Vagina (tissue), 2 donors: ENCODE measurements around the gene ACTG2. TPM values are rescaled to one million over a fixed set of nuclear protein-coding genes. Genes with fewer than 3 reads are reported as not detected.

Experiments used
- DNase-seq, 2 donors: peaks; one replicate each; pipeline ENCODE4 v3.0.0-alpha.2; 2017; ENCODE audit errors: extremely low spot score in 2 of 2
- H3K27ac ChIP-seq: fragments of 200-600 bp; sonication (generic); one replicate; pipeline ENCODE4 v1.5.1; 2019
- H3K27me3 ChIP-seq: fragments of 200-600 bp; sonication (generic); one replicate; pipeline ENCODE4 v1.5.1; 2019
- H3K36me3 ChIP-seq, 2 donors: fragments of 200-600 bp; sonication (generic); one replicate each; pipeline ENCODE4 v1.5.1; 2017 to 2019
- H3K4me1 ChIP-seq: fragments of 200-600 bp; sonication (generic); one replicate; pipeline ENCODE4 v1.5.1; 2019
- H3K4me3 ChIP-seq, 2 donors: fragments of 200-600 bp; sonication (generic); 1 replicate in 1 of 2; 2 replicates in 1 of 2; pipeline ENCODE4 v1.5.1; 2016 to 2019
- H3K9me3 ChIP-seq: fragments of 200-600 bp; sonication (generic); one replicate; pipeline ENCODE4 v1.5.1; 2019
- POLR2A ChIP-seq, 2 donors: fragments of 450-650 bp; IDR thresholded peaks; one replicate each; pipeline ENCODE4 v1.6.1; 2017; ENCODE audit warnings: antibody characterized with exemption in 2 of 2, mild to moderate bottlenecking in 2 of 2, moderate library complexity in 2 of 2
- POLR2AphosphoS5 ChIP-seq, 2 donors: sonication (generic); formaldehyde crosslinking; IDR thresholded peaks; one replicate each; pipeline ENCODE4 v1.9.0; 2017; ENCODE audit warnings: antibody characterized with exemption in 2 of 2, mild to moderate bottlenecking in 2 of 2, low read depth in 1 of 2; ENCODE audit not compliant: insufficient read depth in 1 of 2
- intact Hi-C: fragments of 100-400 bp; cut with DNase I; formaldehyde crosslinking; loops from one replicate; pipeline ENCODE4 v1.15.1; 2023
- total RNA-seq: library from RNA; depleted of rRNA; stranded (reverse); fragments of >200 nt; gene quantifications from one replicate; pipeline ENCODE4 v1.2.3, GENCODE V29; 2016
- TF ChIP-seq, protein P1 (sequence below), 3 experiments: fragments of 450-650 bp in 2 of 3; fragments of 200-600 bp in 1 of 3; sonication (generic) in 1 of 3; IDR thresholded peaks; one replicate each; pipeline ENCODE4 v1.5.1; 2017 to 2019; ENCODE audit warnings: antibody characterized with exemption in 3 of 3, mild to moderate bottlenecking in 2 of 3, moderate library complexity in 2 of 3

Gene ACTG2
- total RNA-seq, 1 donor from 2014 or later: 413 TPM

GRCh38 chr2:73908689-73909652 lies 16.2 kb downstream of the ACTG2 start:
- no peak overlapping the region for H3K27ac ChIP-seq

DNA sequence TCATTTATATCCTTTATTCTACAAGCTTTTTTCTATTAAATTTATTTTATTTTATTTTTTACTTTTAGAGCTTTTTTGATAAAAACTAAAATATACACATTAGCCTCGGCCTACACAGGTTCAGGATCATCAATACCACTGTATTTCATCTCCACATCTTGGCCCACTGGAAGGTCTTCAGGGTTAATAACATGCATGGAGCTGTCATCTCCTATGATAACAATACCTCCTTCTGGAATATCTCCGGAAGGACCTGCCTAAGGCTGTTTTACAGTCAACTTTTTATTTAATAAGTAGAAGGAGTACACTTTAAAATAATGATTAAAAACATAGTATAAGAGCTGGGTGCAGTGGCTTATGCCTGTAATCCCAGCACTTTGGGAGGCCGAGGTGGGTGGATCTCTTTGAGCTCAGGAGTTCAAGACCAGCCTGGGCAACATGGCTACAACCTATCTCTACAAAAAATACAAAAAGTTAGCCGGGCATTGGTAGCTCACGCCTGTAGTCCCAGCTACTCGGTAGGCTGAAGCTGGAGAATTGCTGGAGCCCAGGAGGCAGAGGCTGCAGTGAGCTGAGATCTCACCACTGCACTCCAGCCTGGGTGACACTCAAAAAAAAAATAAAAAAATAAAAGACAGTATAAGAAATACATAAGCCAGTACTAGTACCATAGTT lies 18.2 kb downstream of the ACTG2 start:
- TF ChIP-seq, protein P1, sequence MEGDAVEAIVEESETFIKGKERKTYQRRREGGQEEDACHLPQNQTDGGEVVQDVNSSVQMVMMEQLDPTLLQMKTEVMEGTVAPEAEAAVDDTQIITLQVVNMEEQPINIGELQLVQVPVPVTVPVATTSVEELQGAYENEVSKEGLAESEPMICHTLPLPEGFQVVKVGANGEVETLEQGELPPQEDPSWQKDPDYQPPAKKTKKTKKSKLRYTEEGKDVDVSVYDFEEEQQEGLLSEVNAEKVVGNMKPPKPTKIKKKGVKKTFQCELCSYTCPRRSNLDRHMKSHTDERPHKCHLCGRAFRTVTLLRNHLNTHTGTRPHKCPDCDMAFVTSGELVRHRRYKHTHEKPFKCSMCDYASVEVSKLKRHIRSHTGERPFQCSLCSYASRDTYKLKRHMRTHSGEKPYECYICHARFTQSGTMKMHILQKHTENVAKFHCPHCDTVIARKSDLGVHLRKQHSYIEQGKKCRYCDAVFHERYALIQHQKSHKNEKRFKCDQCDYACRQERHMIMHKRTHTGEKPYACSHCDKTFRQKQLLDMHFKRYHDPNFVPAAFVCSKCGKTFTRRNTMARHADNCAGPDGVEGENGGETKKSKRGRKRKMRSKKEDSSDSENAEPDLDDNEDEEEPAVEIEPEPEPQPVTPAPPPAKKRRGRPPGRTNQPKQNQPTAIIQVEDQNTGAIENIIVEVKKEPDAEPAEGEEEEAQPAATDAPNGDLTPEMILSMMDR (IDR thresholded peaks at IDR 0.05): no peak
- intact Hi-C loops: no loop called here
- Histone ChIP-seq H3K36me3 (no peaks in the 10 kb centered on the region), H3K4me1 (no peaks in the 10 kb centered on the region), H3K27me3 (no peaks in the 10 kb centered on the region), H3K4me3 (no peak overlapping the region), H3K27ac (no peak overlapping the region), H3K9me3 (no peaks in the 10 kb centered on the region)
- DNase-seq: peak in 1 of 2 donors; percentile 19

More at GRCh38 chr2:73908689-73909652, 16.2 kb downstream of the ACTG2 start:
- Histone ChIP-seq H3K9me3 (no peaks in the 10 kb centered on the region), H3K4me1 (no peaks in the 10 kb centered on the region), H3K4me3 (no peak overlapping the region), H3K27me3 (no peaks in the 10 kb centered on the region), H3K36me3 (no peaks in the 10 kb centered on the region)
- peak in 1 of 2 donors; percentile 43 for DNase-seq
- TF ChIP-seq, protein P1 (IDR thresholded peaks at IDR 0.05): no peak
- no peak for TF ChIP-seq POLR2A (IDR thresholded peaks at IDR 0.05)
- no peak for TF ChIP-seq POLR2AphosphoS5 (IDR thresholded peaks at IDR 0.05; ENCODE audit: insufficient read depth in 1 of 2, low read depth in 1 of 2)
- intact Hi-C loops: no loop called here

DNA sequence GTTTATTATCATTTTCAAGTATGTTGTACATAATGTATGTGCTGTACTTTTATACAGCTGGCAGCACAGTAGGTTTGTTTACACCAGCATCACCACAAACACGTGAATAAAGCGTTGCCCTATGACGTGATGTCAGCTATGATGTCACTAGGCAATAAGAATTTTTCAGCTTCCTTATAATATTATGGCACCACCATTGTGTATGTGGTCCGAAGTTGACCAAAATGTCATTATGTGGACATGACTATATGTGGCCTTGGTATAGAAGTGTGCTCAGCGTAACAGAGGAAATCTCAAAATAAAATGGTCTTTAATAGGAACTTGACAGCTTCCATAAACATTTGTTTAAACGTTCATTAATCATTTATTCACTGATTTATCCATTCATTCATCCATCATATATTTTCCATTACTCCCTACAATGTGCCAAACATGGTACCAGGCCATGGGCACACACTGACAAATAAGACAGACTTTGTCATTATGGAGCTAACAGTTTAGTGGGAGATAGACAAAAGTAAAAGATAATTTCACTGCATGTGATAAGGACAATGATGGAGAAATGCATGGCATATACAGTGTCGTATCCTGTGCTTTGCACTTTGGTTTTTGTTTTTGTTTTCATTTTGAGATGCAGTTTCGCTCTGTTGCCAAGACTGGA lies 18.9 kb downstream of the ACTG2 start:
- Histone ChIP-seq H3K36me3 (no peaks in the 10 kb centered on the region), H3K4me1 (no peaks in the 10 kb centered on the region), H3K27me3 (no peaks in the 10 kb centered on the region), H3K9me3 (no peaks in the 10 kb centered on the region), H3K4me3 (no peak overlapping the region), H3K27ac (no peak overlapping the region)
- DNase-seq: no peak
- no peak for TF ChIP-seq POLR2AphosphoS5 (IDR thresholded peaks at IDR 0.05; ENCODE audit: insufficient read depth in 1 of 2, low read depth in 1 of 2)
- no peak for TF ChIP-seq POLR2A (IDR thresholded peaks at IDR 0.05)
- TF ChIP-seq, protein P1 (IDR thresholded peaks at IDR 0.05): no peak
- intact Hi-C loops: no loop called here

DNA sequence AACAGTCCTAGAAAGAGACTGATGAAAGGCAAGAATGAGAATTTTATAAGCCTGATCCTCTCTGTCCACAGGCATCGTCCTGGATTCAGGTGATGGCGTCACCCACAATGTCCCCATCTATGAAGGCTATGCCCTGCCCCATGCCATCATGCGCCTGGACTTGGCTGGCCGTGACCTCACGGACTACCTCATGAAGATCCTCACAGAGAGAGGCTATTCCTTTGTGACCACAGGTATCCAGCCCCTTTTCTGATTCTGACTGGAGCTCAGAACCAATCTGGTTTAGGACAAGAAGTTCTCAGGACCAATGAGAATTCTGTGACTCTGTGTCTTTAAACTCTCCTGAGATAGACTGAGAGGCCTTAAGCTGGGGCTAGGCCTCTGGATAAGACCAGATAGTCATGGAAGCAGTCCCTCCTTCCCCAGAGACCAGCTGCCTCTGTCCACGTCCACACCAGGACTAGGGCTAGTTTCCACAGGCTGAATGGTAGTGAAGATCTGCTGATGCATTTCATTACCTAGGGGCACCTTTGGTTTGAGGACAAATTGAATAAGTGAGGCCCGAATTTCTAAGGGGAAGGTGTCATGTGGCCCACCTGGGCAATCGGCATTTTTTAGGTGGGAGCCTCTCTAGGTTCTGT lies 20.7 kb downstream of the ACTG2 start:
- intact Hi-C loops: no loop called here
- DNase-seq: no peak
- Histone ChIP-seq H3K27me3 (no peaks in the 10 kb centered on the region), H3K27ac (no peak overlapping the region), H3K4me1 (no peaks in the 10 kb centered on the region), H3K36me3 (no peaks in the 10 kb centered on the region), H3K9me3 (no peaks in the 10 kb centered on the region), H3K4me3 (no peak overlapping the region)
- TF ChIP-seq POLR2AphosphoS5 (IDR thresholded peaks at IDR 0.05; ENCODE audit: insufficient read depth in 1 of 2, low read depth in 1 of 2) (peak in 1 of 2 donors; percentile 23), POLR2A (IDR thresholded peaks at IDR 0.05) (no peak)
- TF ChIP-seq, protein P1 (IDR thresholded peaks at IDR 0.05): no peak
